ENCODE results near the gene GSDME. TPM values are rescaled to one million over a fixed set of nuclear protein-coding genes. Genes with fewer than 3 reads are reported as not detected.

The GSDME gene
- total RNA-seq, 1 donor from 2014 or later, result 8.2 TPM

- intact Hi-C loops (cut with DNase I), result no loop called here
- no peaks in the 10 kb centered on the region for H3K36me3 ChIP-seq
- no peaks in the 10 kb centered on the region for H3K27me3 ChIP-seq (ENCODE audit: low read depth)
- H3K4me1 ChIP-seq, result peaks cover 4% of the 10 kb centered on the region
- no peak for DNase-seq
- no peak overlapping the region for H3K27ac ChIP-seq
- ATAC-seq, result no peak
- H3K4me3 ChIP-seq, result no peak overlapping the region
- no peak for TF ChIP-seq CTCF (IDR thresholded peaks at IDR 0.05)
- H3K9me3 ChIP-seq, result no peaks in the 10 kb centered on the region
Observed at GRCh38 chr7:24783698-24784097, 26.4 kb upstream of the GSDME start.

GRCh38 chr7:24781106-24781505, 23.8 kb upstream of the GSDME start:
- intact Hi-C loops (cut with DNase I), result no loop called here
- Histone ChIP-seq H3K4me3 (no peak overlapping the region), H3K27me3 (ENCODE audit: low read depth) (no peaks in the 10 kb centered on the region), H3K9me3 (no peaks in the 10 kb centered on the region), H3K4me1 (peaks cover 4% of the 10 kb centered on the region), H3K36me3 (no peaks in the 10 kb centered on the region), H3K27ac (no peak overlapping the region)
- ATAC-seq (peak; percentile 65 to 80), DNase-seq (peak; percentile 50)
- no peak for TF ChIP-seq CTCF (IDR thresholded peaks at IDR 0.05)

GRCh38 chr7:24779283-24779655, 22.0 kb upstream of the GSDME start:
- H3K27ac ChIP-seq, result no peak overlapping the region
- no peak for TF ChIP-seq CTCF (IDR thresholded peaks at IDR 0.05)

GRCh38 chr7:24778543-24779282, 21.4 kb upstream of the GSDME start:
- DNase-seq (peak; percentile 69), ATAC-seq (peak; percentile 71 to 72)
- intact Hi-C loops (cut with DNase I), result no loop called here
- Histone ChIP-seq H3K36me3 (no peaks in the 10 kb centered on the region), H3K4me3 (no peak overlapping the region), H3K4me1 (peaks cover 4% of the 10 kb centered on the region), H3K27ac (no peak overlapping the region), H3K27me3 (ENCODE audit: low read depth) (no peaks in the 10 kb centered on the region), H3K9me3 (no peaks in the 10 kb centered on the region)
- TF ChIP-seq CTCF (IDR thresholded peaks at IDR 0.05), result no peak

More at GRCh38 chr7:24779283-24779655, 22.0 kb upstream of the GSDME start:
- intact Hi-C loops (cut with DNase I), result no loop called here
- ATAC-seq (no peak), DNase-seq (no peak)
- no peaks in the 10 kb centered on the region for H3K9me3 ChIP-seq
- H3K36me3 ChIP-seq, result no peaks in the 10 kb centered on the region
- no peak overlapping the region for H3K4me3 ChIP-seq
- no peaks in the 10 kb centered on the region for H3K27me3 ChIP-seq (ENCODE audit: low read depth)
- peaks cover 4% of the 10 kb centered on the region for H3K4me1 ChIP-seq

GRCh38 chr7:24777806-24778205, 20.5 kb upstream of the GSDME start:
- no peak for ATAC-seq
- no peaks in the 10 kb centered on the region for H3K9me3 ChIP-seq
- H3K27me3 ChIP-seq (ENCODE audit: low read depth), result no peaks in the 10 kb centered on the region
- no peak overlapping the region for H3K27ac ChIP-seq
- H3K4me3 ChIP-seq, result no peak overlapping the region
- DNase-seq, result no peak
- H3K4me1 ChIP-seq, result peaks cover 4% of the 10 kb centered on the region
- H3K36me3 ChIP-seq, result no peaks in the 10 kb centered on the region
- no peak for TF ChIP-seq CTCF (IDR thresholded peaks at IDR 0.05)
- intact Hi-C loops (cut with DNase I), result no loop called here
